Skeletal muscle satellite cell (primary cell): ENCODE measurements around the gene HLA-DMB.

ENCODE experiments used
- H3K27me3 ChIP-seq: 2 replicates; pipeline ENCODE4 v1.7.0; 2013; ENCODE audit warnings: low read length; ENCODE audit not compliant: control insufficient read depth, insufficient read depth
- H3K36me3 ChIP-seq: 2 replicates; pipeline ENCODE4 v1.7.0; 2013; ENCODE audit warnings: mild to moderate bottlenecking, control low read depth, low read length; ENCODE audit not compliant: insufficient read depth
- H3K4me1 ChIP-seq: 2 replicates; pipeline ENCODE4 v1.7.0; 2013; ENCODE audit warnings: low read length; ENCODE audit not compliant: control insufficient read depth, insufficient read depth
- H3K4me2 ChIP-seq: 2 replicates; pipeline ENCODE4 v1.7.0; 2013; ENCODE audit warnings: mild to moderate bottlenecking, low read length
- H3K4me3 ChIP-seq: 2 replicates; pipeline ENCODE4 v1.7.0; 2013; ENCODE audit warnings: low read length
- H3K9ac ChIP-seq: 2 replicates; pipeline ENCODE4 v1.7.0; 2013; ENCODE audit warnings: mild to moderate bottlenecking, low read depth, low read length, moderate library complexity
- H3K9me3 ChIP-seq: replicated peaks from 2 replicates; pipeline ENCODE4 v1.7.0; 2013; ENCODE audit warnings: mild to moderate bottlenecking, control low read depth, low read length

The HLA-DMB gene

GRCh38 chr6:32970413-32971241 lies 29.8 kb upstream of the HLA-DMB start:
- Histone ChIP-seq H3K9me3 (no peaks in the 10 kb centered on the region), H3K4me2 (peak overlapping the region; percentile 87), H3K4me3 (peak overlapping the region; percentile 75), H3K36me3 (peaks cover 40% of the 10 kb centered on the region), H3K27me3 (no peaks in the 10 kb centered on the region), H3K4me1 (peaks cover 19% of the 10 kb centered on the region), H3K9ac (peak overlapping the region; percentile 97)

DNA sequence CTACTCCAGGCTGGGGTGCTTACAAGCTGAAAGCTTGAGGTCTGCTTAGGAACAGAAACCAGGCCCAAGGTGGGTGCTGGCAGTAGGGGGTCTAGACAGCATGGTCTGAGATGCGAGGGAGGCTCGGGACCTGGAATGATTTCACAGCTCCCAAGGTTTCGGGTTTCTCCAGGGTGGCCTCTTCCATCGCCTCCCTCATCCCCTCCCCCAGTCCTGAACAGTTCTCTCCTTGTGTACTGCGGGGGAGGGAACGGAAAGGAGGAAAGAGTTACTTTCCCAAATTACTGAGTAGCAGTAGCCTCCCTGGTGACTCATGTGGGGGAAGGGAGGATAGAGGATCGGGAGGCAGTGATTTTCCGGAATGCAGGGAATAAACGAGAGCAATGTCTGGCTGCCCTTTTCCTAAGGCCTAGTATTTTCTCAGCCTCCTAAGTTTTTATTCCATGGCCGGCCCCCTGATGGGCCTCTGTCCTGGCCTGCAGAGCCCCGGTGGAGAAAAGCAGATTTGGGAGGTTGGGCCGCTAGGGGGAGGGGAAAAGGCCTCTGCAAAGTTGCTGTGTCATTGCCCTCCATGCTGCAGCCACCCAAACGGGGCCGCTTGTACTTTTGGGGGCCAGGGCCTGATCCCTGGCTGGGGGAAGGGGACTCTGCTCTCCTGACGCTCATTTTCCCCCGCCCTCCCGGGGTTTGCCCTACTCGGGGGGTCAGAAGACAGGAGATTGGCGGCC lies 29.0 kb upstream of the HLA-DMB start:
- Histone ChIP-seq H3K9me3 (no peaks in the 10 kb centered on the region), H3K4me2 (peak overlapping the region; percentile 87), H3K36me3 (peaks cover 33% of the 10 kb centered on the region), H3K27me3 (no peaks in the 10 kb centered on the region), H3K4me3 (peak overlapping the region; percentile 75), H3K4me1 (peaks cover 14% of the 10 kb centered on the region), H3K9ac (peak overlapping the region; percentile 97)

- H3K9ac ChIP-seq: peak overlapping the region; percentile 97
- no peaks in the 10 kb centered on the region for H3K9me3 ChIP-seq
- H3K36me3 ChIP-seq: peaks cover 25% of the 10 kb centered on the region
- peak overlapping the region; percentile 75 for H3K4me3 ChIP-seq
- H3K4me1 ChIP-seq: peaks cover 14% of the 10 kb centered on the region
- peak overlapping the region; percentile 87 for H3K4me2 ChIP-seq
- no peaks in the 10 kb centered on the region for H3K27me3 ChIP-seq
Observed at GRCh38 chr6:32968867-32969684, 28.2 kb upstream of the HLA-DMB start.

GRCh38 chr6:32968093-32968866 lies 27.5 kb upstream of the HLA-DMB start, which contains the start of gene BRD2:
BRD2 (plus strand) TSS chr6:32968594; CDS start chr6:32972899, 4,305 bp downstream.
- Histone ChIP-seq H3K4me1 (peaks cover 14% of the 10 kb centered on the region), H3K36me3 (peaks cover 17% of the 10 kb centered on the region), H3K9me3 (no peaks in the 10 kb centered on the region), H3K4me3 (peak within 1 kb of the TSS; percentile 75), H3K4me2 (peak within 1 kb of the TSS; percentile 87), H3K9ac (peak within 1 kb of the TSS; percentile 97), H3K27me3 (no peaks in the 10 kb centered on the region)

DNA sequence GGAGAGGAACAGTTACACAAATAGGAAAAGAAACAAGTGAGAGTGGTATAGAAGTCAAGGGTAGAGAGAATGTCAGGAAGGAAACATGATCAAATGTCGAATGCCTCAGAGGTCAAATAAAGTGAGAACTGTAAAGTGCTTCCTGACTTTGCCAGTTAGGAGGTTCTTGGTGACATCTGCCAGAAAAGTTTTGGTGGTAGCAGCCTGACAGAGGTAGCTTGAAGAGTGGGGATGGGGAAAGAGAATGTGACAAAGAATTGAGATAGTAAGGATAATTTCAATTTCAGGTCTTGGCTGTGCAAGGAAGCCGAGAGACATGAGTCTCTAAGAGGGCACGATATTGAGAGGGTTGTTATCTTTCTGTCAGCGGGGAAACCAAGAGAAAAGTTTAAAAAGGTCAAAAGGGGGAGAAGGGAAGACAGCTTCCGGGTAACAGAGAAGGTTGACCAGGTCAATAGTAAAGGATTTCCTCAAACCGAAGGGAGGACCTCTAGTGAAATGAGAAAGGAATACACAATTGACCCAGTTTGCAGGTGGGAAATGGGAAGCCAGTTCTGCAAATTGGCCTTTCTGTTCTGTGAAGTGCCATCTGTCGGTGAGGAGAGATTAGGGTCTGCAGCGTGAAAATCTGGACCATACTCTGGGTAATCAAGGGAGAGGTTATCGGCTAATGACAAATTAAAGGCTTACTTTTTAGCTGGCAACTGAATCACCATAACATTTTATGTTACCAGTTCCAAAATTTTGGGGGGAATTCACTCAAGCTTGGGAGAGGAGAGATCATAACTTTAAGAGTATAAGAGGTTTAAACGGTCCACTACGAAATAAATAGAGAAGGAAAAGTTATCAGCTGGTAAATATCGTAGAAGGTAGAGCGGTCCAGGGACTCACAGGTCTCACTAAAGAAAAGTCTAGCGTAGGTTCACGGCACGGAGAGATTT lies 26.6 kb upstream of the HLA-DMB start:
- Histone ChIP-seq H3K9ac (peak overlapping the region; percentile 97), H3K9me3 (no peaks in the 10 kb centered on the region), H3K4me2 (peak overlapping the region; percentile 87), H3K36me3 (peaks cover 8% of the 10 kb centered on the region), H3K4me3 (peak overlapping the region; percentile 75), H3K27me3 (no peaks in the 10 kb centered on the region), H3K4me1 (peaks cover 14% of the 10 kb centered on the region)

- Histone ChIP-seq H3K4me3 (no peak overlapping the region), H3K36me3 (no peaks in the 10 kb centered on the region), H3K9me3 (no peaks in the 10 kb centered on the region), H3K4me1 (peaks cover 14% of the 10 kb centered on the region), H3K4me2 (no peak overlapping the region), H3K9ac (no peak overlapping the region), H3K27me3 (no peaks in the 10 kb centered on the region)
Observed at GRCh38 chr6:32964776-32965175, 23.9 kb upstream of the HLA-DMB start.

DNA sequence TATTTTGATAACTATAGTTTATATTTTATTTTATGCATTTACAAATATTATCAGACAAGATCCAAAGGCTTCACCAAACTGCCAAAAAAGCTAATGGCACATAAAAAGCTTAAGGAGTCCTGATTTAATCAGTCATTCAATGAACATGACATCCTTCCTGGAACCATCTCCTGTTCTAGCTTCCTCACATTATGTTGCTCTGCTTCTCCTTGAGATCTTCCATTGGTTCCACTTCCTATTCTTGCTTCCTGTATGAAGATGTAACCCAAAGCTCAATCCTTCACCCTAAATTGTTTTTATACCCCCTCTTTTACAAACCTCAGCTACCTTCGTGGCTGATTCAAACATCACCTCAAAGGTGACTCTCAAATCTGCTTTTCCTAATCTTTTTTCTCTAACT lies 23.0 kb upstream of the HLA-DMB start:
- Histone ChIP-seq H3K27me3 (no peaks in the 10 kb centered on the region), H3K4me2 (no peak overlapping the region), H3K9ac (no peak overlapping the region), H3K4me3 (no peak overlapping the region), H3K9me3 (no peaks in the 10 kb centered on the region), H3K4me1 (peaks cover 12% of the 10 kb centered on the region), H3K36me3 (no peaks in the 10 kb centered on the region)

- Histone ChIP-seq H3K27me3 (no peaks in the 10 kb centered on the region), H3K36me3 (no peaks in the 10 kb centered on the region), H3K4me2 (no peak overlapping the region), H3K4me3 (no peak overlapping the region), H3K9ac (no peak overlapping the region), H3K9me3 (no peaks in the 10 kb centered on the region), H3K4me1 (peaks cover 8% of the 10 kb centered on the region)
Observed at GRCh38 chr6:32962213-32962826, 21.5 kb upstream of the HLA-DMB start.

- no peak overlapping the region for H3K4me3 ChIP-seq
- H3K9me3 ChIP-seq: no peaks in the 10 kb centered on the region
- no peak overlapping the region for H3K4me2 ChIP-seq
Observed at GRCh38 chr6:32960563-32960962, 19.7 kb upstream of the HLA-DMB start.

DNA sequence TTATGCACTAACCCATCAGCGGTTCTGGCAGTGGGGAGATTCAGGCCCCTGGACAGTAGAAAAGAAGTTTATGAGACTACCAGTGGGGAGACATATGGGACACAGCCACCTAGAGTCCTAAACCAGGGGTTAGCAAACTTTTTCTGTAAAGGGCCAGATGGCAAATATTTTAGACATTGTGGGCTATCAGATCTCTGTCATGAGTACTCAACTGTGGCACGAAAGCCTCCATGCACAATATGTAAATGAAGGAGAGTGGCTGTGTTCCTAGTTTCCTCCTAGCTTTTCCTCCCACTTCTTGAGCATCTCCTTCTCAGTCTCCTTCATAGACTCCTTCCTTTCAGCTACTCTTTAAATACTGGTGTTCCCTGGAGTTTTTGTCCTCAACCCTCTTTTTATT lies 15.3 kb upstream of the HLA-DMB start:
- no peaks in the 10 kb centered on the region for H3K4me1 ChIP-seq
- no peaks in the 10 kb centered on the region for H3K27me3 ChIP-seq
- H3K9me3 ChIP-seq: no peaks in the 10 kb centered on the region
- H3K36me3 ChIP-seq: no peaks in the 10 kb centered on the region
- no peak overlapping the region for H3K4me3 ChIP-seq
- H3K4me2 ChIP-seq: no peak overlapping the region
- no peak overlapping the region for H3K9ac ChIP-seq

More at GRCh38 chr6:32960563-32960962, 19.7 kb upstream of the HLA-DMB start:
- Histone ChIP-seq H3K36me3 (no peaks in the 10 kb centered on the region), H3K9ac (no peak overlapping the region), H3K4me1 (no peaks in the 10 kb centered on the region), H3K27me3 (no peaks in the 10 kb centered on the region)
